ENCODE results near the gene EEFSEC. TPM values are rescaled to one million over a fixed set of nuclear protein-coding genes. Genes with fewer than 3 reads are reported as not detected.

EEFSEC gene
- total RNA-seq, 2 donors from 2014 or later: 3.4 to 20.3 TPM

GRCh38 chr3:128267541-128267940 is 114.3 kb downstream of the EEFSEC start:
- Mint-ChIP-seq H3K27ac (peak overlapping the region in 1 of 2 donors; percentile 17), H3K36me3 (peaks cover 0 to 5% of the 10 kb centered on the region in 2 donors), H3K9me3 (no peaks in the 10 kb centered on the region)
- no peak for DNase-seq (ENCODE audit: low spot score in 2 of 2)
- no peak for ATAC-seq

DNA sequence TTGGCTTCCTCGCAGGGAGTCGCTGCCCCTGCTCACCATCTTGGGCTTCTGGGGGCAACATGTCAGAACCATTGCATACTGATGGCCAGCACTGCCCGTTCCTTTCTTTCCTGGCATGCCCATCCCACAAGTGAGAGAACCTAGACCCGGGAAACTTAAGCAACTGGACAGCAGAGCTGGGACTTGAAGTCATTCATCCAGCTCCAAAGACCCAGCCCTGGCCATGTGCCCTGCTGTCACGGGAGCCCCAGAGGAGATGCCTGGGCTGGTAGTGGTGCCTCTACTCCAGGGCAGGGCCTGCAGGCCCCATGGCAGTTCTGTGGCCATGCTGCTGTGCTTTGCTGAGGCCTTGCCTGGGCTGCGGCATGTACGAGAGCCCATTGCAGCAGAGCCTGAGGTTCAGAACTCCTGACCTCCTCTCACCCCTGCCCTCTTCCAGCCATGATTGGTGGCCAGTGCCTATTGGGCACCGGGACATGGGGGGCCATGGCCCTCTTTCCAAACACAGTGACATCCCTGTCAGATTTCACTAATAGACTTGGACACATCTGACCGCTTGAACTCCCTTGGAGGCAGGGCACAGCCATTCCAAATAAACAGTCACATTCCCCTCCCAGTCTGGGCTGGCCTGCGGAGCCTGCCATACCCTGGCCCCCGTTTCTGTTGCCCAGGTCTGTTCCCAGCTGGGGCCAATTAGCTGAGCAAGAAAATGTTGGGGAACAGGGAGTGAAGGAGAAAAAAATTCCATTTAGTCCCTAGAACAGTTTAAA is 115.9 kb downstream of the EEFSEC start:
- no peaks in the 10 kb centered on the region for H3K9me3 Mint-ChIP-seq
- no peak for DNase-seq (ENCODE audit: low spot score in 2 of 2)
- ATAC-seq: no peak
- peaks cover 0 to 5% of the 10 kb centered on the region in 2 donors for H3K36me3 Mint-ChIP-seq
- H3K27ac Mint-ChIP-seq: no peak overlapping the region

GRCh38 chr3:128269796-128270195 is 116.5 kb downstream of the EEFSEC start:
- no peak for DNase-seq (ENCODE audit: low spot score in 2 of 2)
- Mint-ChIP-seq H3K36me3 (peaks cover 0 to 5% of the 10 kb centered on the region in 2 donors), H3K9me3 (no peaks in the 10 kb centered on the region), H3K27ac (no peak overlapping the region)
- ATAC-seq: no peak

DNA sequence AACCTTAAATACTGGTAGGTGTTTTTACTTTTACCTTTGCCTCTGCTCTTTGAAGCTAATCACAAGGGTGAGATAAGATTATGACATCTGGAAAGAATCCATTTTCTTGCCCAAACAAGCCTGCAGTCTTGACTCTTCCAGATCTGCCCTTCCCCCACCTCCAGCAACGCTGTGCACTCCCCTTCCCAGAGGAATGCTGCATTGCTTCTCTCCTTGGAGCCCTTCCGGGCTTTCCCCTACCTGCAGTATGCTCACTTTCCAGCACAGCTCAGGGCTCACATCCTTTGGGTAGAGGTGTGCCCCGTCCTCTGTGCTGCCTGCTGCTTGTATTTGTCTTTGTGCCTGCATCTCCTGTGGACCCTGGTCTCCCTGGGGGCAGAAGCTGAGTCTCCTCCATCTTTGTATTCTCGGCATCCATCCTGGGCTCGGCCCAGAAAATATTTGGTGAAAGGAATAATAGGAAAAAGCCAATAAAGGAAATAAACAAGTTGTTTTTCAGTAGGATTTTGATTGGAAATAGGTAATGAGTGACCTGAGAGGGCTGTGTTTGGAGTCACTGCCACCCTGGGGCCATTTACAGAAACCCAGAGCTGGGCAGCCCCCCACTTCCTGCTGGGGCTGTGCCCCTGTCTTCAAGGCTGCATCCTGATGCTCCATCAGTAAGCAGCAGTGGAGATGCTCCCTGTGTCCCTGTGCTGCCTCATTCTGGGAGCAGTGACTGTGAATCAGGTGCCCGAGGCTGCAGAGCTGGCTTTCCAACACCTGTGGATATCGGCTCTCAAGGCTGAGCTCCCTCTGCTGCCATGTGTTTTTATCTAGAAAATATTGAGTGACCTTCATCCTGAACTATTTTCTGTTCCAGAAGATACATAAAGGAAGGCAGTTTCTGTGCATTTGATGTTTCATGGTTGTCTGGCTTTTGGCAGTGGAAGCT is 117.5 kb downstream of the EEFSEC start:
- H3K27ac Mint-ChIP-seq: peak overlapping the region; percentile 55 to 83
- no peak for ATAC-seq
- no peaks in the 10 kb centered on the region for H3K9me3 Mint-ChIP-seq
- DNase-seq (ENCODE audit: low spot score in 2 of 2): no peak
- peaks cover 0 to 5% of the 10 kb centered on the region in 2 donors for H3K36me3 Mint-ChIP-seq

- no peak for ATAC-seq
- Mint-ChIP-seq H3K9me3 (no peaks in the 10 kb centered on the region), H3K27ac (no peak overlapping the region), H3K36me3 (peaks cover 0 to 5% of the 10 kb centered on the region in 2 donors)
- DNase-seq (ENCODE audit: low spot score in 2 of 2): no peak
These were observed 118.5 kb downstream of the EEFSEC start for GRCh38 chr3:128271536-128272332.

GRCh38 chr3:128273109-128273840 is 120.0 kb downstream of the EEFSEC start:
- H3K36me3 Mint-ChIP-seq: peaks cover 0 to 3% of the 10 kb centered on the region in 2 donors
- no peak for ATAC-seq
- no peaks in the 10 kb centered on the region for H3K9me3 Mint-ChIP-seq
- H3K27ac Mint-ChIP-seq: no peak overlapping the region
- DNase-seq (ENCODE audit: low spot score in 2 of 2): no peak

- Mint-ChIP-seq H3K27ac (no peak overlapping the region), H3K36me3 (no peaks in the 10 kb centered on the region), H3K9me3 (no peaks in the 10 kb centered on the region)
- DNase-seq (ENCODE audit: low spot score in 2 of 2): no peak
- no peak for ATAC-seq
These were observed 120.7 kb downstream of the EEFSEC start for GRCh38 chr3:128273841-128274573.

DNA sequence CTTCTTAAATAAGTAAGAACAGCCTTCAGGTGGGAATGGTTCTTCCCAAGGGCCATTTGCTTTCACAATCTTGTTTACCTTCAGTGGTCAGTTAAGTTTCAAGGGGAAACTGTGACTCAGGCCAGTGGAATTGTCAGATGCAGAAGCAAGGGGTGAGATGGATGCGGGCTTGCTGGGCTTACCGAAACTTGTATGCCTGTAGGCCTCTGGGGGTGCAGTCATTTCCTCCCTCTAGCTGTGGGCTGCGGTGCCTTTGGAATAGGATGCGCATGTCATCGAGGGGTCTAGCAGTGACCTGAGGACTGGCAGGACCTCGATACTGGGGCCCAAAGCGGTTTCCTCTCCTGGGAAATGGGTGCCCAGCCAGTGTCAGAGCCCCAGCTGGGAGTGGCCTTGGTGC is 121.6 kb downstream of the EEFSEC start:
- peak overlapping the region in 1 of 2 donors; percentile 78 for H3K27ac Mint-ChIP-seq
- DNase-seq (ENCODE audit: low spot score in 2 of 2) (no peak), ATAC-seq (no peak)
- no peaks in the 10 kb centered on the region for H3K36me3 Mint-ChIP-seq
- no peaks in the 10 kb centered on the region for H3K9me3 Mint-ChIP-seq

- H3K9me3 Mint-ChIP-seq: no peaks in the 10 kb centered on the region
- H3K36me3 Mint-ChIP-seq: no peaks in the 10 kb centered on the region
- no peak for ATAC-seq
- DNase-seq (ENCODE audit: low spot score in 2 of 2): no peak
- H3K27ac Mint-ChIP-seq: peak overlapping the region in 1 of 2 donors; percentile 78
These were observed 122.2 kb downstream of the EEFSEC start for GRCh38 chr3:128275316-128276145.

- H3K9me3 Mint-ChIP-seq: no peaks in the 10 kb centered on the region
- ATAC-seq: no peak
- DNase-seq (ENCODE audit: low spot score in 2 of 2): no peak
- H3K36me3 Mint-ChIP-seq: no peaks in the 10 kb centered on the region
- no peak overlapping the region for H3K27ac Mint-ChIP-seq
These were observed 122.8 kb downstream of the EEFSEC start for GRCh38 chr3:128276146-128276435.

GRCh38 chr3:128276577-128277183 is 123.4 kb downstream of the EEFSEC start:
- no peak for ATAC-seq
- no peaks in the 10 kb centered on the region for H3K9me3 Mint-ChIP-seq
- no peak for DNase-seq (ENCODE audit: low spot score in 2 of 2)
- H3K27ac Mint-ChIP-seq: no peak overlapping the region
- H3K36me3 Mint-ChIP-seq: no peaks in the 10 kb centered on the region

- Mint-ChIP-seq H3K9me3 (no peaks in the 10 kb centered on the region), H3K27ac (peak overlapping the region in 1 of 2 donors; percentile 0), H3K36me3 (no peaks in the 10 kb centered on the region)
- ATAC-seq (no peak), DNase-seq (ENCODE audit: low spot score in 2 of 2) (no peak)
These were observed 124.2 kb downstream of the EEFSEC start for GRCh38 chr3:128277378-128278069.

DNA sequence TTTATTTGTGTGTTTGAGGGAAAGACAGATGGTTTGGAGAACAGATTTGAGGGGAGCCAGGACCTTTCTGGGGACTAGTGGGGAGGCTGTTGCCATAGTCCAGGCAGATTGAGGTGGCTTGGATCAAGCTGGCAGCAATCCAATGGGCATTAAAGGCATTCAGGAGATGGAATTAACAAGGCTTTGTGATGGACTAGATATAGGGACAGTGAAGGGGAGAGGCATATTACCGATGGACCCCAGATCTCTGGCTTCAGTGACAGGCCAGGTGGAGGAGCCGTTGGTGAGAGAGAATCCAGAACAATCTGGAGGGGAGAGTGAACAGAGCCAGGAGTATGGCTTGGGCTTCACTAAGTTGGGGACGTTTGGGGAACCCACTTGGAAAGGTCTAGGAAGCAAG is 124.8 kb downstream of the EEFSEC start:
- DNase-seq (ENCODE audit: low spot score in 2 of 2): no peak
- Mint-ChIP-seq H3K9me3 (no peaks in the 10 kb centered on the region), H3K27ac (peak overlapping the region in 1 of 2 donors; percentile 0), H3K36me3 (no peaks in the 10 kb centered on the region)
- no peak for ATAC-seq

Data from activated naive CD4-positive, alpha-beta T cell treated with anti-CD3 and anti-CD28 coated beads, Interleukin-2, amount 50 U/mL, for 72 hours (primary cell).